ENCODE measurements around the gene CERK. TPM values are rescaled to one million over a fixed set of nuclear protein-coding genes. Genes with fewer than 3 reads are reported as not detected.

Gene CERK
- total RNA-seq, 1 donor from 2014 or later = 67.5 TPM

GRCh38 chr22:46668116-46668515 lies 69.9 kb downstream of the CERK start:
- no peaks in the 10 kb centered on the region for H3K9me3 Mint-ChIP-seq
- no peak for DNase-seq (ENCODE audit: extremely low spot score, unreplicated experiment)
- peaks cover 7% of the 10 kb centered on the region for H3K36me3 Mint-ChIP-seq
- H3K4me3 Mint-ChIP-seq = no peak overlapping the region
- no peak for TF ChIP-seq CTCF (conservative IDR thresholded peaks at IDR 0.05)
- no peaks in the 10 kb centered on the region for H3K27me3 Mint-ChIP-seq
- H3K27ac Mint-ChIP-seq = no peak overlapping the region
- peaks cover 4% of the 10 kb centered on the region for H3K4me1 Mint-ChIP-seq (ENCODE audit: unreplicated experiment)

GRCh38 chr22:46667245-46667623 lies 70.8 kb downstream of the CERK start:
- Mint-ChIP-seq H3K27ac (no peak overlapping the region), H3K9me3 (no peaks in the 10 kb centered on the region), H3K4me1 (ENCODE audit: unreplicated experiment) (peaks cover 4% of the 10 kb centered on the region), H3K27me3 (no peaks in the 10 kb centered on the region), H3K36me3 (peaks cover 7% of the 10 kb centered on the region), H3K4me3 (no peak overlapping the region)
- TF ChIP-seq CTCF (conservative IDR thresholded peaks at IDR 0.05) = no peak
- DNase-seq (ENCODE audit: extremely low spot score, unreplicated experiment) = no peak

- Mint-ChIP-seq H3K36me3 (peaks cover 7% of the 10 kb centered on the region), H3K4me1 (ENCODE audit: unreplicated experiment) (peaks cover 6% of the 10 kb centered on the region), H3K27ac (no peak overlapping the region), H3K4me3 (no peak overlapping the region), H3K27me3 (no peaks in the 10 kb centered on the region), H3K9me3 (no peaks in the 10 kb centered on the region)
- DNase-seq (ENCODE audit: extremely low spot score, unreplicated experiment) = no peak
- TF ChIP-seq CTCF (conservative IDR thresholded peaks at IDR 0.05) = no peak
Measured at GRCh38 chr22:46666577-46667244, 71.3 kb downstream of the CERK start.

- Mint-ChIP-seq H3K9me3 (no peaks in the 10 kb centered on the region), H3K27me3 (no peaks in the 10 kb centered on the region), H3K27ac (no peak overlapping the region), H3K4me1 (ENCODE audit: unreplicated experiment) (peaks cover 8% of the 10 kb centered on the region), H3K36me3 (peaks cover 7% of the 10 kb centered on the region), H3K4me3 (no peak overlapping the region)
- TF ChIP-seq CTCF (conservative IDR thresholded peaks at IDR 0.05) = no peak
- DNase-seq (ENCODE audit: extremely low spot score, unreplicated experiment) = no peak
Measured at GRCh38 chr22:46665751-46666280, 72.2 kb downstream of the CERK start.

- H3K27ac Mint-ChIP-seq = no peak overlapping the region
- H3K9me3 Mint-ChIP-seq = no peaks in the 10 kb centered on the region
- H3K4me3 Mint-ChIP-seq = no peak overlapping the region
- H3K27me3 Mint-ChIP-seq = no peaks in the 10 kb centered on the region
- no peak for DNase-seq (ENCODE audit: extremely low spot score, unreplicated experiment)
- H3K36me3 Mint-ChIP-seq = peaks cover 7% of the 10 kb centered on the region
- peaks cover 11% of the 10 kb centered on the region for H3K4me1 Mint-ChIP-seq (ENCODE audit: unreplicated experiment)
- no peak for TF ChIP-seq CTCF (conservative IDR thresholded peaks at IDR 0.05)
Measured at GRCh38 chr22:46665151-46665695, 72.8 kb downstream of the CERK start.
